Ishikawa (cell line): ENCODE results near the gene SMIM38.

ENCODE experiments used
- CREB1 ChIP-seq: IDR thresholded peaks from 2 replicates; pipeline ENCODE4 v1.6.1; 2012; ENCODE audit warnings: low read depth
- MAX ChIP-seq: IDR thresholded peaks from 2 replicates; pipeline ENCODE4 v1.6.1; 2012
- YY1 ChIP-seq: IDR thresholded peaks from 2 replicates; pipeline ENCODE4 v1.6.1; 2012; ENCODE audit warnings: low read depth

- TF ChIP-seq YY1 (no peak), CREB1 (no peak), MAX (no peak)
These were observed 27.9 kb upstream of the SMIM38 start for GRCh38 chr11:69127884-69128283.
